NCI-H2107 (cell line): ENCODE data around the gene C6orf62.
"Not testable (repeated sequence)": the region's sequence is repeated elsewhere in the genome, so short reads cannot be mapped to it uniquely, and the experiment has no call there.

Experiments used
- DNase-seq: peaks from one replicate; lab custom pipeline; 2025; lab: John Stamatoyannopoulos, UW

The C6orf62 gene

GRCh38 chr6:24699521-24700359 is 19.2 kb downstream of the C6orf62 start:
- DNase-seq = no peak

- DNase-seq = no peak
Measured at GRCh38 chr6:24696097-24696496, 22.9 kb downstream of the C6orf62 start.

- not testable (repeated sequence) for DNase-seq
Measured at GRCh38 chr6:24695635-24696034, 23.3 kb downstream of the C6orf62 start.

GRCh38 chr6:24694198-24694597 is 24.8 kb downstream of the C6orf62 start:
- DNase-seq = no peak

GRCh38 chr6:24692848-24693592 is 25.9 kb downstream of the C6orf62 start:
- DNase-seq = no peak

GRCh38 chr6:24692415-24692814 is 26.5 kb downstream of the C6orf62 start:
- no peak for DNase-seq

GRCh38 chr6:24692003-24692402 is 27.0 kb downstream of the C6orf62 start:
- DNase-seq = no peak

- DNase-seq = no peak
Measured at GRCh38 chr6:24691550-24691949, 27.4 kb downstream of the C6orf62 start.

GRCh38 chr6:24690593-24690992 is 28.4 kb downstream of the C6orf62 start:
- no peak for DNase-seq

GRCh38 chr6:24689964-24690363 is 29.0 kb downstream of the C6orf62 start:
- no peak for DNase-seq

GRCh38 chr6:24686946-24687345 is 32.0 kb downstream of the C6orf62 start:
- no peak for DNase-seq

- DNase-seq = no peak
Measured at GRCh38 chr6:24686408-24686807, 32.5 kb downstream of the C6orf62 start.

- no peak for DNase-seq
Measured at GRCh38 chr6:24683297-24684296, 35.4 kb downstream of the C6orf62 start.

- DNase-seq = no peak
Measured at GRCh38 chr6:24680582-24680981, 38.4 kb downstream of the C6orf62 start.

- DNase-seq = not testable (repeated sequence)
Measured at GRCh38 chr6:24678792-24679352, 40.1 kb downstream of the C6orf62 start.

- no peak for DNase-seq
Measured at GRCh38 chr6:24673625-24674024, 45.3 kb downstream of the C6orf62 start.

GRCh38 chr6:24672620-24673182 is 46.3 kb downstream of the C6orf62 start:
- DNase-seq = no peak

- DNase-seq = not testable (repeated sequence)
Measured at GRCh38 chr6:24671077-24671476, 47.9 kb downstream of the C6orf62 start.

- not testable (repeated sequence) for DNase-seq
Measured at GRCh38 chr6:24670492-24670891, 48.5 kb downstream of the C6orf62 start.

- no peak for DNase-seq
Measured at GRCh38 chr6:24668997-24669361, 50.0 kb downstream of the C6orf62 start.
